DOHH2 (cell line): ENCODE data around the gene HOXA2.

Experiments
- CTCF ChIP-seq: fragments of 200-600 bp; sonication (generic); IDR thresholded peaks from one replicate; pipeline ENCODE4 v1.5.1; 2014; ENCODE audit warnings: antibody characterized with exemption, mild to moderate bottlenecking, low read depth, low read length; ENCODE audit not compliant: poor library complexity, severe bottlenecking
- EZH2phosphoT487 ChIP-seq: fragments of 200-600 bp; sonication (generic); IDR thresholded peaks from 2 replicates; pipeline ENCODE4 v1.6.1; 2017; ENCODE audit warnings: borderline replicate concordance, mild to moderate bottlenecking, antibody characterized with exemption, low read length, moderate library complexity, mixed read lengths

- TF ChIP-seq CTCF (no peak), EZH2phosphoT487 (no peak)
Observed at GRCh38 chr7:27091105-27091504, 11.4 kb downstream of the HOXA2 start.
